ENCODE results near the gene COPS7B.

Gene COPS7B

DNA sequence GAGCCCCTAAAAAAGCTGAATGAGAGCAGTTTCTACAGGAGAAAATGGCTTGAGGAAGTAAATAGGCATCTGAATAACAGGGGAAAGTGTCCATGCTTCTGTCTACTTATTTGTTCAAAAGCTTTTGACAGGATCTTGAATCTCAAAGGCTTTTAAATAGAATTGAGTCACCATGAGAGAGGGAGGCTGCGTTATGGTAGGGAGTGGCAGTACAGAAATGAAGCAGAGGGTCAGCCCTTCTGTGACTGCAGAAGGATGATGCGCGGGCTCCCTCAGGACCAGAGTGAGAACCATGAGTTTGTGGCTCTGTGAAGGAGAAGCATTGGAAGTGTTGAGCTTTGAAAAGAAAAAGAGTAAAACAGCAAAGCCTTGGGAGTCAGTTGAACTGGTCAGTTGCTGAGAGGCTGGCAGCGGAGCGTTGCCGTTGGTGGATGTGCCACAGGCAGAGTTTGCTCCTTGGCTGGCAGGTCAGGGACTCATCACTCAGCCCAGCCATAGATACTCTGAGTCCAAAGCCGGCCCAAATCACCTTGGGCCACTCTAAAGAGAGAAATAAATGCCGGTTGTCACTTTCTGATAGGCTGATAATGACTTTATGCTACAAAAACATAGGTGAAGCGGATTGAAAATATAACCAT, 17.4 kb downstream of the COPS7B start:
- ChIA-PET CTCF (interaction anchor here (1.6 kb wide), 1 partner anchor 10 kb away, joined by 3 read pairs; no protein-coding TSS in a partner anchor), POLR2A (no interaction called here)
- no peak for DNase-seq (ENCODE audit: extremely low spot score)
- TF ChIP-seq, protein P1, sequence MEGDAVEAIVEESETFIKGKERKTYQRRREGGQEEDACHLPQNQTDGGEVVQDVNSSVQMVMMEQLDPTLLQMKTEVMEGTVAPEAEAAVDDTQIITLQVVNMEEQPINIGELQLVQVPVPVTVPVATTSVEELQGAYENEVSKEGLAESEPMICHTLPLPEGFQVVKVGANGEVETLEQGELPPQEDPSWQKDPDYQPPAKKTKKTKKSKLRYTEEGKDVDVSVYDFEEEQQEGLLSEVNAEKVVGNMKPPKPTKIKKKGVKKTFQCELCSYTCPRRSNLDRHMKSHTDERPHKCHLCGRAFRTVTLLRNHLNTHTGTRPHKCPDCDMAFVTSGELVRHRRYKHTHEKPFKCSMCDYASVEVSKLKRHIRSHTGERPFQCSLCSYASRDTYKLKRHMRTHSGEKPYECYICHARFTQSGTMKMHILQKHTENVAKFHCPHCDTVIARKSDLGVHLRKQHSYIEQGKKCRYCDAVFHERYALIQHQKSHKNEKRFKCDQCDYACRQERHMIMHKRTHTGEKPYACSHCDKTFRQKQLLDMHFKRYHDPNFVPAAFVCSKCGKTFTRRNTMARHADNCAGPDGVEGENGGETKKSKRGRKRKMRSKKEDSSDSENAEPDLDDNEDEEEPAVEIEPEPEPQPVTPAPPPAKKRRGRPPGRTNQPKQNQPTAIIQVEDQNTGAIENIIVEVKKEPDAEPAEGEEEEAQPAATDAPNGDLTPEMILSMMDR (IDR thresholded peaks at IDR 0.05; ENCODE audit: control extremely low read depth, extremely low read depth, low read depth, missing control alignments) = no peak

- TF ChIP-seq, protein P1 (IDR thresholded peaks at IDR 0.05; ENCODE audit: control extremely low read depth, extremely low read depth, low read depth, missing control alignments) = no peak
- ChIA-PET CTCF (interaction anchor here (0.9 to 2.0 kb wide), 3 partner anchors 10 to 92 kb away, joined by 3 to 9 read pairs (median 3); no protein-coding TSS in a partner anchor), POLR2A (no interaction called here)
- DNase-seq (ENCODE audit: extremely low spot score) = no peak
These were observed 20.8 kb downstream of the COPS7B start for GRCh38 chr2:231807020-231807419.

DNA sequence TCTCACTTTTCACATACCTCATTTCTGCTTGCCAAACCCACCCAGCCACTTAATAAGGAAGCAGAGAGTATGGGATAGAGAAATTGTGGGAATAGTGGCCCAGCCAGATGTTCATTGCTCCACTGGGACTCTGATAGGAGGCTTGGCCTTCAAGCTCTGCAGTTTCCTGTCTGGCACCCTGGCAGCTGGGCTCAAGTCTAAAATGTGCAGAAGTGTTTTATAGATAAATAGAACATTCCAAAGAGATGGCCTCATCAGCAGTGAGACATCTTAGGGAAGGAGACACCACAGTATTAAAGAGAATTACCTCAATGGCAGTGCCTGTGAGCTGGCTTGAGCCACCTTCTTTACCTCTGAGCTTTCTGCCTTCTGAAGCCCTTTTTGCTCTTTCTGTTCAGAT, 24.7 kb downstream of the COPS7B start:
- DNase-seq (ENCODE audit: extremely low spot score) = no peak
- TF ChIP-seq, protein P1 (IDR thresholded peaks at IDR 0.05; ENCODE audit: control extremely low read depth, extremely low read depth, low read depth, missing control alignments) = no peak
- ChIA-PET CTCF (interaction anchor here (1.3 to 2.5 kb wide), 2 partner anchors 10 to 25 kb away, joined by 3 to 9 read pairs; partner anchors contain the start of gene COPS7B), POLR2A (no interaction called here)

DNA sequence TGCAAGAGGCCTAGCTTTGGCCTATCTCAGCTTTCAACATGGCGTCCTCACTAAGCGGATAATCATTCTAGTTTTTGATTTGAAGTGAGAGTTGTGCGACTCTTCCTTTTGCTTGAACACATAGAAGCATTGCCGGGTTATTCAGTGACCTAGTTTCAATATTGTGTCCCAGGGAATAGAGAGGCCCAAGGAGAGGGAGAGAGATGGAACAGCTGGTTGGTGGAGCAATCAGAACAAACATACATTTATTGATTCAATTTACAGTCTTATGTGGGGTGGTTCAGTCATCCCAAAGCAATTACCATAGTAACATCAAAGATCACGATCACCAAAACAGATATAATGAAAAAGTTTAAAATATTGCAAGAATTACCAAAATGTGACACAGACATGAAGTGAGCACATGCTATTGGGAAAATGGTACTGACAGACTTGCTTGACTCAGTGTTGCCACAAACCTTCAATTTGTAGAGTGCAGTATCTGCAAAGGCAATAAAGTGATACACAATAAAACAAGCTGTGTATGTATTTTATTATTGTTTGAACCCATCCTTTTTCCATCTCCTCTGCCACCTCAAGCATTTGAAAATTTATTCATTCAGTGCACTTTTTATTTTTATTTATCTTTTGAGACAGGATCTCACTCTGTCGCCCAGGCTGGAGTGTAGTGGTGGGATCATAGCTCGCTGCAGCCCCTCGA, 30.2 kb downstream of the COPS7B start:
- ChIA-PET POLR2A (interaction anchor here (0.6 kb wide), 1 partner anchor 10 kb away, joined by 6 read pairs; no protein-coding TSS in a partner anchor), CTCF (no interaction called here)
- no peak for DNase-seq (ENCODE audit: extremely low spot score)
- TF ChIP-seq, protein P1 (IDR thresholded peaks at IDR 0.05; ENCODE audit: control extremely low read depth, extremely low read depth, low read depth, missing control alignments) = no peak

GRCh38 chr2:231819447-231820042, 33.3 kb downstream of the COPS7B start:
- CTCF ChIA-PET = interaction anchor here (3.1 kb wide), 1 partner anchor 19 kb away, joined by 7 read pairs; no protein-coding TSS in a partner anchor
- no peak for DNase-seq (ENCODE audit: extremely low spot score)
- POLR2A ChIA-PET = no interaction called here
- TF ChIP-seq, protein P1 (IDR thresholded peaks at IDR 0.05; ENCODE audit: control extremely low read depth, extremely low read depth, low read depth, missing control alignments) = no peak

DNA sequence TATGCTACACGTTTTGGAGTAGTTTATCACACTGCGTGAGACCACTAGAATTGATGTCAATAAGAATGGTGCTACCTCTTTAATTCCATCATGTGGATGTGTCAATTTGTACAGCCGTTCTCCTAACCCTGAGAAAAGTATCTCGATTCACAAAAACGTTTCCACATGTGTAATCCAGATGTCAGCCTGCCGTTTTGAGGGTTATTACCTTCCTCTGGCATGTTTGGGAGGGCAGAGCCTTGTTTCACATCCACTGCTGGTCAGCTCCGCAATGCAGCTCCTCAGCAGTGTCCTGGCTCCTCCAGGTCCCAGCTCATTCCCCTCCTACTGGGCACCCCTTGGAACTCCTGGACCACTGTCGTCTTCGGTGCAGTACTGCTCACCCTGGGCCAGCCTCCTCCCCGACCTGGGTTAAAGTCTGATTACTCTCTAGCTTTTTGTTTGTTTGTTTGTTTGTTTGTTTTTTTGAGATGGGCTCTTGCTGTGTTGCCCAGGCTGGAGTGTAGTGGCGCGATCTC, 34.6 kb downstream of the COPS7B start:
- CTCF ChIA-PET = no interaction called here
- TF ChIP-seq, protein P1 (IDR thresholded peaks at IDR 0.05; ENCODE audit: control extremely low read depth, extremely low read depth, low read depth, missing control alignments) = no peak
- no peak for DNase-seq (ENCODE audit: extremely low spot score)
- POLR2A ChIA-PET = no interaction called here
